K562 (cell line): ENCODE measurements around the gene ZC3H18. TPM values are rescaled to one million over a fixed set of nuclear protein-coding genes. Genes with fewer than 3 reads are reported as not detected.

ENCODE experiments used
- ATF1 ChIP-seq, 2 experiments: fragments of 450-650 bp in 1 of 2; IDR thresholded peaks; 2 replicates each; pipeline ENCODE4 v1.6.1; 2016; ENCODE audit warnings: missing compliant biosample characterization in 1 of 2, missing genetic modification characterization in 1 of 2
- E4F1 ChIP-seq: fragments of 250-450 bp; sonication (Bioruptor Pico); IDR thresholded peaks from 2 replicates; pipeline ENCODE4 v1.5.0; 2021; ENCODE audit warnings: mild to moderate bottlenecking, borderline replicate concordance
- ESRRB ChIP-seq: fragments of 250-450 bp; sonication (Bioruptor Pico); IDR thresholded peaks from 2 replicates; pipeline ENCODE4 v1.5.0; 2020; ENCODE audit warnings: mild to moderate bottlenecking, moderate library complexity, borderline replicate concordance
- EWSR1 ChIP-seq: fragments of 450-650 bp; IDR thresholded peaks from 2 replicates; pipeline ENCODE4 v1.6.1; 2018; ENCODE audit warnings: borderline replicate concordance, mild to moderate bottlenecking, low read depth, moderate library complexity; ENCODE audit not compliant: partially characterized antibody
- FOXK1 ChIP-seq: sonication (generic); formaldehyde crosslinking; IDR thresholded peaks from 2 replicates; pipeline ENCODE4 v1.8.0; 2022; ENCODE audit warnings: missing genetic modification reagents, mild to moderate bottlenecking, borderline replicate concordance
- GATA2 ChIP-seq: sonication (generic); formaldehyde crosslinking; IDR thresholded peaks from 2 replicates; pipeline ENCODE4 v1.4.0; 2020; ENCODE audit warnings: mild to moderate bottlenecking, missing genetic modification reagents
- HCFC1 ChIP-seq: IDR thresholded peaks from 2 replicates; pipeline ENCODE4 v1.6.1; 2012; ENCODE audit warnings: low read depth, low read length, improper control_type of control experiment
- HEY1 ChIP-seq: fragments of 250-450 bp; sonication (Bioruptor Pico); IDR thresholded peaks from 2 replicates; pipeline ENCODE4 v1.5.0; 2020; ENCODE audit warnings: mild to moderate bottlenecking, moderate library complexity, borderline replicate concordance
- MTA1 ChIP-seq: fragments of 450-650 bp; IDR thresholded peaks from 2 replicates; pipeline ENCODE4 v1.6.1; 2017; ENCODE audit warnings: borderline replicate concordance
- RBBP5 ChIP-seq: fragments of 200-600 bp; sonication (generic); IDR thresholded peaks from 2 replicates; pipeline ENCODE4 v1.6.1; 2012; ENCODE audit warnings: borderline replicate concordance, mild to moderate bottlenecking, low read length, control low read depth, inconsistent platforms; ENCODE audit not compliant: insufficient read depth, poor library complexity, severe bottlenecking
- SIRT6 ChIP-seq: IDR thresholded peaks from one replicate; pipeline ENCODE4 v1.6.1; 2012; ENCODE audit warnings: low read depth, mild to moderate bottlenecking, control low read depth, inconsistent platforms, low read length, moderate library complexity
- SP2 ChIP-seq: IDR thresholded peaks from 2 replicates; pipeline ENCODE4 v1.6.1; 2011; ENCODE audit warnings: mild to moderate bottlenecking, low read depth, low read length, moderate library complexity; ENCODE audit not compliant: poor library complexity, severe bottlenecking; ENCODE audit errors: extremely low read depth
- SPI1 ChIP-seq: IDR thresholded peaks from 2 replicates; pipeline ENCODE4 v1.6.1; 2011; ENCODE audit warnings: low read depth, low read length, control low read depth, borderline replicate concordance
- TEAD1 ChIP-seq, 2 experiments: fragments of 450-650 bp in 1 of 2; sonication (generic) in 1 of 2; formaldehyde crosslinking; IDR thresholded peaks; 2 replicates each; pipeline versions ENCODE4 v1.4.0 to v1.8.0; 2020 to 2022; ENCODE audit warnings: mild to moderate bottlenecking in 2 of 2, missing genetic modification reagents in 1 of 2
- VEZF1 ChIP-seq: fragments of 200-800 bp; sonication (Bioruptor generic); IDR thresholded peaks from 2 replicates; pipeline ENCODE4 v1.6.1; 2017; ENCODE audit warnings: missing genetic modification characterization, missing compliant biosample characterization
- ZNF324 ChIP-seq: fragments of 250-450 bp; sonication (Bioruptor Pico); IDR thresholded peaks from 2 replicates; pipeline ENCODE4 v1.4.0; 2020; ENCODE audit warnings: mild to moderate bottlenecking
- ZNF778 ChIP-seq: fragments of 450-650 bp; formaldehyde crosslinking; IDR thresholded peaks from 2 replicates; pipeline ENCODE4 v1.4.0; 2020; ENCODE audit warnings: mild to moderate bottlenecking, moderate library complexity
- polyA plus RNA-seq, 8 experiments: library from polyadenylated mRNA; depleted of rRNA in 4 of 8; stranded (reverse) in 5 of 8; unstranded in 3 of 8; fragments of >200 nt; fragmentation: Nextera tagmentation in 2 of 8; fragmentation: Illumina TruSeq in 1 of 8; extraction: Ambion mirVana in 2 of 8; extraction: Trizol in 1 of 8; gene quantifications; 2 replicates each; pipeline versions ENCODE4 v1.2.1 to v1.2.3, GENCODE V29; 2011 to 2014; ENCODE audit warnings: inconsistent platforms in 1 of 8, missing spikeins in 1 of 8
- total RNA-seq, 7 experiments: library from RNA; depleted of rRNA in 6 of 7; stranded (reverse); fragments of >200 nt in 6 of 7; fragmentation: Illumina TruSeq in 2 of 7; extraction: Trizol in 2 of 7; gene quantifications; 2 replicates each; pipeline versions ENCODE4 v1.2.1 to v1.2.3, GENCODE V29; 2011 to 2021; ENCODE audit warnings: low replicate concordance in 1 of 7
- TF ChIP-seq, protein P1 (sequence below): fragments of 250-450 bp; sonication (Bioruptor Pico); IDR thresholded peaks from 2 replicates; pipeline ENCODE4 v1.8.0; 2022; ENCODE audit warnings: moderate library complexity, mild to moderate bottlenecking, inconsistent platforms
- TF ChIP-seq, protein P2 (sequence below), 2 experiments: fragments of 250-450 bp in 1 of 2; fragments of 450-650 bp in 1 of 2; sonication (Bioruptor Pico) in 1 of 2; IDR thresholded peaks; 2 replicates each; pipeline versions ENCODE4 v1.6.1 to v1.8.0; 2016 to 2021; ENCODE audit warnings: mild to moderate bottlenecking in 2 of 2, moderate library complexity in 2 of 2, missing compliant biosample characterization in 1 of 2, missing genetic modification characterization in 1 of 2
- TF ChIP-seq, protein P3 (sequence below): fragments of 450-650 bp; formaldehyde crosslinking; IDR thresholded peaks from 2 replicates; pipeline ENCODE4 v1.4.0; 2022; ENCODE audit warnings: mild to moderate bottlenecking, moderate library complexity
- TF ChIP-seq, protein P4 (sequence below): fragments of 450-650 bp; formaldehyde crosslinking; conservative IDR thresholded peaks from 2 replicates; pipeline ENCODE4 v1.4.0; 2022; ENCODE audit warnings: mild to moderate bottlenecking, missing genetic modification characterization

ZC3H18 gene
- total and polyA plus RNA-seq, 9 of the 15 experiments (the other 6 are each of a cell fraction or from before 2014, with no cell fraction given) = 1.7 to 88.7 (median 26.9) TPM

GRCh38 chr16:88530858-88531203 is 39.4 kb upstream of the ZC3H18 start (continued):
- TF ChIP-seq, protein P1, sequence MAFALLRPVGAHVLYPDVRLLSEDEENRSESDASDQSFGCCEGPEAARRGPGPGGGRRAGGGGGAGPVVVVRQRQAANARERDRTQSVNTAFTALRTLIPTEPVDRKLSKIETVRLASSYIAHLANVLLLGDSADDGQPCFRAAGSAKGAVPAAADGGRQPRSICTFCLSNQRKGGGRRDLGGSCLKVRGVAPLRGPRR (CRISPR knock-in tag) = no peak
- TF ChIP-seq, protein P2, sequence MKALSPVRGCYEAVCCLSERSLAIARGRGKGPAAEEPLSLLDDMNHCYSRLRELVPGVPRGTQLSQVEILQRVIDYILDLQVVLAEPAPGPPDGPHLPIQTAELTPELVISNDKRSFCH (CRISPR knock-in tag; IDR thresholded peaks at IDR 0.05) = no peak
- TF ChIP-seq, protein P2 (tag; IDR thresholded peaks at IDR 0.05) = no peak
- TF ChIP-seq E4F1 (CRISPR knock-in tag) (no peak), VEZF1 (CRISPR knock-in tag) (peak; percentile 90), ATF1 (CRISPR knock-in tag; IDR thresholded peaks at IDR 0.05) (no peak), ATF1 (tag; IDR thresholded peaks at IDR 0.05) (no peak), MTA1 (peak; percentile 70; the same call in 1 of the 2 replicates), SP2 (no peak), RBBP5 (no peak), FOXK1 (no peak), TEAD1 (CRISPR knock-in tag; IDR thresholded peaks at IDR 0.05) (peak in 1 of 2 experiments; percentile 62; a peak in 1 of 4 replicates), ESRRB (CRISPR knock-in tag) (no peak), HEY1 (CRISPR knock-in tag) (no peak), ZNF324 (no peak), SIRT6 (no peak), SPI1 (no peak), ZNF778 (no peak), GATA2 (CRISPR knock-in tag) (peak; percentile 72), HCFC1 (no peak), EWSR1 (no peak)
- TF ChIP-seq, protein P3, sequence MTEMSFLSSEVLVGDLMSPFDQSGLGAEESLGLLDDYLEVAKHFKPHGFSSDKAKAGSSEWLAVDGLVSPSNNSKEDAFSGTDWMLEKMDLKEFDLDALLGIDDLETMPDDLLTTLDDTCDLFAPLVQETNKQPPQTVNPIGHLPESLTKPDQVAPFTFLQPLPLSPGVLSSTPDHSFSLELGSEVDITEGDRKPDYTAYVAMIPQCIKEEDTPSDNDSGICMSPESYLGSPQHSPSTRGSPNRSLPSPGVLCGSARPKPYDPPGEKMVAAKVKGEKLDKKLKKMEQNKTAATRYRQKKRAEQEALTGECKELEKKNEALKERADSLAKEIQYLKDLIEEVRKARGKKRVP (CRISPR knock-in tag) = no peak
- TF ChIP-seq, protein P4, sequence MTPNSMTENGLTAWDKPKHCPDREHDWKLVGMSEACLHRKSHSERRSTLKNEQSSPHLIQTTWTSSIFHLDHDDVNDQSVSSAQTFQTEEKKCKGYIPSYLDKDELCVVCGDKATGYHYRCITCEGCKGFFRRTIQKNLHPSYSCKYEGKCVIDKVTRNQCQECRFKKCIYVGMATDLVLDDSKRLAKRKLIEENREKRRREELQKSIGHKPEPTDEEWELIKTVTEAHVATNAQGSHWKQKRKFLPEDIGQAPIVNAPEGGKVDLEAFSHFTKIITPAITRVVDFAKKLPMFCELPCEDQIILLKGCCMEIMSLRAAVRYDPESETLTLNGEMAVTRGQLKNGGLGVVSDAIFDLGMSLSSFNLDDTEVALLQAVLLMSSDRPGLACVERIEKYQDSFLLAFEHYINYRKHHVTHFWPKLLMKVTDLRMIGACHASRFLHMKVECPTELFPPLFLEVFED (CRISPR knock-in tag) = no peak
